ENCODE measurements around the gene CDS2. TPM values are rescaled to one million over a fixed set of nuclear protein-coding genes. Genes with fewer than 3 reads are reported as not detected.
"Not testable (repeated sequence)": the region's sequence is repeated elsewhere in the genome, so short reads cannot be mapped to it uniquely, and the experiment has no call there.

The CDS2 gene
- total and polyA plus RNA-seq, 5 donors from 2014 or later, result 47.6 to 77.9 (median 55.3) TPM

DNA sequence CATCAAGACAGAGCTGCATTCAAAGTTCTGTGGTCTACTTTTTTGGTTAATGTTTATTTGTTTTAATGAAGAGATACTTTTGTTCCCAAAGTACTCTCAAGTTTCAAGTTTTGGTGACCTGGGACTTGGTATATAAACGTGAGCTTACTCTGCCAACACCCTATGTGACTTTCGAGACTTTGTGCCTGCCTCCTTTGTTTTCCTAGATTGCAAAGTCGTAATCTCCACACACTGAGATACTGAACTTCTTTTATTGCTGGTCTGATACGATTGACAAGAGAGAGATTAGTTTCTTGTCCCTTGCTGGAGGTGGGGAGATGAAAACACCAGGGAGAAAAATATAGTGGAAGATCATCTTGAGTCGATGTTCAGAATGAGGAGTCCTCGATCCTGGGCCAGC lies 34.9 kb upstream of the CDS2 start:
- no peak for ATAC-seq (ENCODE audit: low read depth in 2 of 2)
- Histone ChIP-seq H3K4me1 (ENCODE audit: control insufficient read depth, insufficient read depth, low read length, poor library complexity, severe bottlenecking) (peaks cover 8% of the 10 kb centered on the region), H3K27me3 (ENCODE audit: control insufficient read depth, insufficient read depth, low read length) (no peaks in the 10 kb centered on the region), H3K27ac (ENCODE audit: insufficient read depth, low read length, poor library complexity, severe bottlenecking) (no peak overlapping the region), H3K9me3 (ENCODE audit: control insufficient read depth in 2 of 2, low read length in 2 of 2) (no peaks in the 10 kb centered on the region), H3K4me3 (ENCODE audit: low read depth, low read length) (no peak overlapping the region), H3K36me3 (ENCODE audit: control insufficient read depth, insufficient read depth, low read length) (peaks cover 6% of the 10 kb centered on the region)
- Mint-ChIP-seq H3K27me3 (no peaks in the 10 kb centered on the region), H3K36me3 (peaks cover 8% of the 10 kb centered on the region), H3K9me3 (peaks cover 0 to 2% (median 0%) of the 10 kb centered on the region in 7 donors), H3K27ac (peak overlapping the region in 1 of 3 donors; percentile 72), H3K4me3 (no peak overlapping the region), H3K4me1 (peaks cover 7 to 20% (median 13%) of the 10 kb centered on the region in 4 donors)
- no peak for DNase-seq

DNA sequence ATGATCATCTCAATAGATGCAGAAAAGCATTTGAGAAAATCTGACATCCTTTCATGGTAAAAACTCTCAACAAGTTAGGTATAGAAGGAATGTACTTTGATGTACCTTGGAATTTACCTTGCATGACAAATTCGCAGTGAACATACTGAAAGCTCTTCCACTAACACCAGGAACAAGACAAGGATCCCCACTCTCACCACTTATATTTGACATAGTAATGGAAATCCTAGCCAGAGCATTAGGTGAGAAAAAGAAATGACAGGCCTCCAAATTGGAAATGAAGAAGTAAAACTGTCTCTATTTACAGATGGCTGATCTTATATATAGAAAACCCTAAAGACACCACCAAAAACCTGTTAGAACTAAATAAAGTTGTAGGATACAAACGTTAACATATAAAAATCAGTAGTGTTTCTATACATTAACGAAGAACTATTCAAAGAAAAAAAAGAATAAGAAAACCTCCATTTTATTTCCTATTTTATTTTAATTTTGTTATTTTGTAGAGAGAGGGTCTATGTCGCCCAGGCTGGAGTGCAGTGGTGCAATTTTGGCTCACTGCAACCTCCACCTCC lies 34.0 kb upstream of the CDS2 start:
- H3K4me3 Mint-ChIP-seq, result no peak overlapping the region
- H3K27ac Mint-ChIP-seq, result peak overlapping the region in 1 of 3 donors; percentile 3
- no peak for DNase-seq

DNA sequence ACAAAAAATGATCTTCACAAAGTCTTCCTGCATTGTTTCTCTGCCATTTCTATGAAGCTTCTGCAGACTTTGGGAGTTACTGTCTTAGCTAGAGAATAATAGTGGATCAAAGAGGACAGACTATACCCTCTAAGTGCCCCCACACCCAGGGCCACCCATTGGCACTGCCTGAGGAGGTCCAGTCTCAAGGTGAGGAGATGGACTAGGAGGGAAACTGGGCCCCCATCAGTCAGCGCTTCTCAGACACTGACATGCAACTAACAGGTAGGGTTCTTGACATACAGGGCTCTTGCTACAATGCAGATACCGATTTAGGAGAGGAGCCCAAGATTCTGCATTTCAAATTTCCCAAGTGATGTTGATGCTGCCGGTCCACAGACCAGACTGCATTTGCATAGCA lies 31.4 kb upstream of the CDS2 start:
- H3K36me3 Mint-ChIP-seq, result peaks cover 24% of the 10 kb centered on the region
- H3K27ac Mint-ChIP-seq, result peak overlapping the region in 2 of 3 donors; percentile 60 to 64
- H3K4me3 Mint-ChIP-seq, result no peak overlapping the region

More for the DNA sequence above, 34.0 kb upstream of the CDS2 start:
- peaks cover 8% of the 10 kb centered on the region for H3K36me3 ChIP-seq (ENCODE audit: control insufficient read depth, insufficient read depth, low read length)
- H3K4me1 ChIP-seq (ENCODE audit: control insufficient read depth, insufficient read depth, low read length, poor library complexity, severe bottlenecking), result peaks cover 8% of the 10 kb centered on the region
- H3K27me3 ChIP-seq (ENCODE audit: control insufficient read depth, insufficient read depth, low read length), result no peaks in the 10 kb centered on the region
- no peak for ATAC-seq (ENCODE audit: low read depth in 2 of 2)
- H3K27me3 Mint-ChIP-seq, result no peaks in the 10 kb centered on the region
- peaks cover 7 to 20% (median 13%) of the 10 kb centered on the region in 4 donors for H3K4me1 Mint-ChIP-seq
- no peaks in the 10 kb centered on the region for H3K9me3 Mint-ChIP-seq
- H3K4me3 ChIP-seq (ENCODE audit: low read depth, low read length), result no peak overlapping the region
- peaks cover 9% of the 10 kb centered on the region for H3K36me3 Mint-ChIP-seq
- no peak overlapping the region for H3K27ac ChIP-seq (ENCODE audit: insufficient read depth, low read length, poor library complexity, severe bottlenecking)
- H3K9me3 ChIP-seq (ENCODE audit: control insufficient read depth in 2 of 2, low read length in 2 of 2), result no peaks in the 10 kb centered on the region

DNA sequence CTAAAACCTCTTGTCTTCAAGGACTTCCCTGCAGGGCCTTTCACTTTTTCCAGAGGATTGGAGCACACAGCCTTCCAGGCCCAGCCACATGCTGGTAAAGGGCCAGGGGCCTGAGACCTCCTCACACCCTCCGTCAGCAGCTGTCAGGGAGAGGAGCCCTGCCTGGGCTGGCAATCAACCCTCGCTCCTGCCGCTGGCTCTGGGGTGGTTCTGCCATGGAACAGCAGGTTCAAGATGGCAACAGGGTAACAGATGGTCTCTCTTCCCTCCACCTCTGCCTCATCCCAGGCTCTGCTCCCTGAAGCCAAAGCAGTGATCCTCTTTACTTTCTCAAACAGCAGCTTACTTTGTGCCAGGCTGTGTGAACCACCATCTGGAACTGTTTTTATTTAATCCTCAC lies 30.9 kb upstream of the CDS2 start:
- ATAC-seq (ENCODE audit: low read depth in 2 of 2) (no peak), DNase-seq (no peak)
- Mint-ChIP-seq H3K27ac (peak overlapping the region; percentile 7 to 74 (median 64)), H3K9me3 (no peaks in the 10 kb centered on the region), H3K27me3 (no peaks in the 10 kb centered on the region), H3K4me3 (no peak overlapping the region), H3K4me1 (peaks cover 0 to 9% (median 5%) of the 10 kb centered on the region in 4 donors), H3K36me3 (peaks cover 28% of the 10 kb centered on the region)
- Histone ChIP-seq H3K9me3 (ENCODE audit: control insufficient read depth in 2 of 2, low read length in 2 of 2) (no peaks in the 10 kb centered on the region), H3K27me3 (ENCODE audit: control insufficient read depth, insufficient read depth, low read length) (no peaks in the 10 kb centered on the region), H3K36me3 (ENCODE audit: control insufficient read depth, insufficient read depth, low read length) (peaks cover 22% of the 10 kb centered on the region), H3K4me1 (ENCODE audit: control insufficient read depth, insufficient read depth, low read length, poor library complexity, severe bottlenecking) (no peaks in the 10 kb centered on the region), H3K4me3 (ENCODE audit: low read depth, low read length) (no peak overlapping the region), H3K27ac (ENCODE audit: insufficient read depth, low read length, poor library complexity, severe bottlenecking) (no peak overlapping the region)

More for the DNA sequence above, 31.4 kb upstream of the CDS2 start:
- Histone ChIP-seq H3K27ac (ENCODE audit: insufficient read depth, low read length, poor library complexity, severe bottlenecking) (no peak overlapping the region), H3K36me3 (ENCODE audit: control insufficient read depth, insufficient read depth, low read length) (peaks cover 22% of the 10 kb centered on the region), H3K9me3 (ENCODE audit: control insufficient read depth in 2 of 2, low read length in 2 of 2) (no peaks in the 10 kb centered on the region), H3K4me1 (ENCODE audit: control insufficient read depth, insufficient read depth, low read length, poor library complexity, severe bottlenecking) (peaks cover under 1% of the 10 kb centered on the region), H3K4me3 (ENCODE audit: low read depth, low read length) (no peak overlapping the region), H3K27me3 (ENCODE audit: control insufficient read depth, insufficient read depth, low read length) (no peaks in the 10 kb centered on the region)
- ATAC-seq (ENCODE audit: low read depth in 2 of 2), result no peak
- no peak for DNase-seq
- Mint-ChIP-seq H3K4me1 (peaks cover 3 to 7% (median 4%) of the 10 kb centered on the region in 4 donors), H3K9me3 (no peaks in the 10 kb centered on the region), H3K27me3 (no peaks in the 10 kb centered on the region)

DNA sequence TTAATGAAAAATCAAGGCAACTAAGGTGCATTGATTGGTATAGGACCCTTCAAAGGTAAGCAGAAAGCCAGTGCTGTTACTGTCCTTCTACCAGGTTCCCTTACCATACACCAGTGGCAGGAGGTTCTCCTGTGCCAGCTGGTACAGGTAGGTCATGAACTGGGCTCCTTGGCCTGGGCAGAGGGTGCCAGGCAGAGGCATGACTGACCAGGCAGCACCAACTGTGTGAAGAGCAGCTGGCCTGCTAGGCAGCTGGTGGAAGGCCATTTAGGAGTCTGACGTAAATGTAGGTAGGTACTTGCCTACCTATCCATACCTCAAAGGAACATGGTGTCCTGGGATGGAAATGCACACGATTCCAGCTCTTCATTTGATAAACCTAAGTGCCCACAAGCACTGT lies 30.3 kb upstream of the CDS2 start:
- Histone ChIP-seq H3K4me3 (ENCODE audit: low read depth, low read length) (no peak overlapping the region), H3K4me1 (ENCODE audit: control insufficient read depth, insufficient read depth, low read length, poor library complexity, severe bottlenecking) (no peaks in the 10 kb centered on the region), H3K27me3 (ENCODE audit: control insufficient read depth, insufficient read depth, low read length) (no peaks in the 10 kb centered on the region), H3K27ac (ENCODE audit: insufficient read depth, low read length, poor library complexity, severe bottlenecking) (no peak overlapping the region), H3K9me3 (ENCODE audit: control insufficient read depth in 2 of 2, low read length in 2 of 2) (no peaks in the 10 kb centered on the region), H3K36me3 (ENCODE audit: control insufficient read depth, insufficient read depth, low read length) (peaks cover 22% of the 10 kb centered on the region)
- Mint-ChIP-seq H3K27me3 (no peaks in the 10 kb centered on the region), H3K36me3 (peaks cover 28% of the 10 kb centered on the region), H3K4me3 (no peak overlapping the region), H3K27ac (peak overlapping the region in 2 of 3 donors; percentile 52 to 56), H3K4me1 (peaks cover 0 to 13% (median 8%) of the 10 kb centered on the region in 4 donors), H3K9me3 (no peaks in the 10 kb centered on the region)
- no peak for ATAC-seq (ENCODE audit: low read depth in 2 of 2)
- DNase-seq, result no peak

DNA sequence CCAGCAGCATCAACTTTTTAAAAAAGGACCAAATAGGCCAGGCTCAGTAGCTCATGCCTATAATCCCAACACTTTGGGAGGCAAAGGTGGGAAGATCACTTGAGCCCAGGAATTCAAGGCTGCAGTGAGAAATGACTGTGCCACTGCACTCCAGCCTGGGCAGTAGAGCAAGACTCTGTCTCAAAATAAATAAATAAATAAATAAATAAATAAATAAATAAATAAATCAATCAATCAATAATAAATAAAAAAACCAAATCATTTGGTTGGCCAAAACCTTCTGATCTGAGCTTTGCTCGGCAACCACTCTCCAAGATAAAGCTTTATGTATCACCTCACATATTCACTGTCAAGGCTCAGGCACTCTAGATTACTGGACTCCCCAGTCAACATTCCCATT lies 27.8 kb upstream of the CDS2 start:
- not testable (repeated sequence) for H3K4me3 ChIP-seq (ENCODE audit: low read depth, low read length); H3K27ac Mint-ChIP-seq; DNase-seq; H3K27me3 Mint-ChIP-seq; H3K27me3 ChIP-seq (ENCODE audit: control insufficient read depth, insufficient read depth, low read length); H3K27ac ChIP-seq (ENCODE audit: insufficient read depth, low read length, poor library complexity, severe bottlenecking); H3K4me1 ChIP-seq (ENCODE audit: control insufficient read depth, insufficient read depth, low read length, poor library complexity, severe bottlenecking); H3K4me3 Mint-ChIP-seq; H3K9me3 Mint-ChIP-seq; ATAC-seq (ENCODE audit: low read depth in 2 of 2); H3K9me3 ChIP-seq (ENCODE audit: control insufficient read depth in 2 of 2, low read length in 2 of 2)
- H3K36me3 Mint-ChIP-seq, result peaks cover 41% of the 10 kb centered on the region
- peaks cover 0 to 23% (median 15%) of the 10 kb centered on the region in 4 donors for H3K4me1 Mint-ChIP-seq
- H3K36me3 ChIP-seq (ENCODE audit: control insufficient read depth, insufficient read depth, low read length), result peaks cover 45% of the 10 kb centered on the region

DNA sequence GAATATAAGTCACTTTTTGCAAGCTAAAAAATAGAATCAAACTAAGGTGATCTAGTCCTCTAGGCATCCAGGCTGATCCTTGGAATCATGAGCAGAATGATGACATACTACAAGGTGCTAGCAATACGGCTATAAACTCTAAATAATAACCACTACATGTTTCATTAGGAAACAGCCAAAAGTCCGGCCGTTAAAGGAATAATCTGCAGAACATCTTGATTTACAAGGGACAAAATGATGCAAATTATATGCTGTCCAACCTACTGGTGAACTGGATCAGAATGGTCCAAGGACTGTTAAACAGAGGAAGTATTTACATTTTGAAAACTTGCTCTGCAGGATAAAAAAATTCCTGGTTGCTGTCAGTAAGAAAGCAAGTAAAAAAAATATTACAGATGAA lies 26.9 kb upstream of the CDS2 start:
- not testable (repeated sequence) for H3K4me3 Mint-ChIP-seq; H3K4me1 ChIP-seq (ENCODE audit: control insufficient read depth, insufficient read depth, low read length, poor library complexity, severe bottlenecking); H3K9me3 Mint-ChIP-seq; H3K27me3 Mint-ChIP-seq; H3K27ac ChIP-seq (ENCODE audit: insufficient read depth, low read length, poor library complexity, severe bottlenecking); ATAC-seq (ENCODE audit: low read depth in 2 of 2); H3K4me3 ChIP-seq (ENCODE audit: low read depth, low read length); H3K27ac Mint-ChIP-seq; H3K27me3 ChIP-seq (ENCODE audit: control insufficient read depth, insufficient read depth, low read length); DNase-seq; H3K9me3 ChIP-seq (ENCODE audit: control insufficient read depth in 2 of 2, low read length in 2 of 2)
- Mint-ChIP-seq H3K36me3 (peaks cover 48% of the 10 kb centered on the region), H3K4me1 (peaks cover 0 to 27% (median 19%) of the 10 kb centered on the region in 4 donors)
- peaks cover 54% of the 10 kb centered on the region for H3K36me3 ChIP-seq (ENCODE audit: control insufficient read depth, insufficient read depth, low read length)

DNA sequence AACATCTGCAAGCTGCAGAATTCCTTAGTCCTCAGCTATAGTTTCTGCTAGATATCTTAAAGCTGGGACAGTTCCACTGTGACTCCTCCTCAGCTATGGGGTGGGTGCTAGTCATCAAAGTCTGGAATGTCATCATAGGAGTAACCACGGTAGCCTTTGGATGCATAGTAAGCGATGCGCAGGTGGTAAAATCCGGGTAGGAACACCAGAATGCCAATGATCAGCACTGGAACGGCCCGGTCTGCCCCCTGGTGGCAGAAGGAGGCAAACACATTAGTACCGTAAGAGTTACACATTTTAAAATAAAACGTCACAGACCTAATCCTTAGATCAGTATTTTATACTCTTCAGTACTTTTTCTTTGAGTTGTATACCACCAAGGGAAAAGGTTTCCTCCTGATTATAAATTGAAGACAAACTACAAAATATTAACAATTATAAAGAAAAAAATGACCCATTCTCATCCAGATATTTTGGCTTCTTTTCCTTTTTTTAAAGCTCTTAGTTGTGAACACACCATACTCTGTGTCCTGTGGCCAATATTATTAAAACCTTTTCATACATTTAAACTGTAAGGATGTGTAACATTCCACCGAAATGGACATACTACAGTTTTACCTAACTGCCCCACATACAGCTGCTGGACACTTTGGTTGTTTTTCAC lies 26.0 kb upstream of the CDS2 start:
- DNase-seq, result peak; percentile 64 to 73 (median 68)
- Mint-ChIP-seq H3K27ac (peak overlapping the region; percentile 64 to 89 (median 86)), H3K27me3 (no peaks in the 10 kb centered on the region), H3K9me3 (no peaks in the 10 kb centered on the region), H3K4me1 (peaks cover 0 to 27% (median 19%) of the 10 kb centered on the region in 4 donors), H3K36me3 (peaks cover 48% of the 10 kb centered on the region), H3K4me3 (no peak overlapping the region)
- peak; percentile 77 to 86 for ATAC-seq (ENCODE audit: low read depth in 2 of 2)
- Histone ChIP-seq H3K36me3 (ENCODE audit: control insufficient read depth, insufficient read depth, low read length) (peaks cover 63% of the 10 kb centered on the region), H3K4me1 (ENCODE audit: control insufficient read depth, insufficient read depth, low read length, poor library complexity, severe bottlenecking) (no peaks in the 10 kb centered on the region), H3K9me3 (ENCODE audit: control insufficient read depth in 2 of 2, low read length in 2 of 2) (no peaks in the 10 kb centered on the region), H3K27ac (ENCODE audit: insufficient read depth, low read length, poor library complexity, severe bottlenecking) (no peak overlapping the region), H3K4me3 (ENCODE audit: low read depth, low read length) (no peak overlapping the region), H3K27me3 (ENCODE audit: control insufficient read depth, insufficient read depth, low read length) (no peaks in the 10 kb centered on the region)
